H1 (cell line): ENCODE data around the gene HJURP. TPM values are rescaled to one million over a fixed set of nuclear protein-coding genes. Genes with fewer than 3 reads are reported as not detected.
A peak's percentile ranks its signal among the peaks of the same experiment; 100 is the strongest.

Experiments used
- CTCF ChIA-PET: fragments of 300-600 bp; sonication (Branson Sonifier 250); formaldehyde crosslinking; loops from one replicate; lab custom pipeline; 2021; ENCODE audit not compliant: partially characterized antibody; lab: Charles Lee
- POLR2A ChIA-PET: fragments of 300-600 bp; sonication (Branson Sonifier 250); formaldehyde crosslinking; loops from one replicate; lab custom pipeline; 2021; ENCODE audit warnings: inconsistent platforms; ENCODE audit not compliant: partially characterized antibody; lab: Charles Lee
- DNase-seq, 2 experiments: peaks; one replicate each; pipeline versions ENCODE4 v3.0.0 to v3.0.0-alpha.2; 2010 to 2022; ENCODE audit warnings: low spot score in 2 of 2, low read depth in 1 of 2, mixed read lengths in 1 of 2
- FAIRE-seq: peaks from 2 replicates; lab custom pipeline; 2011; peaks lifted over from hg19 to GRCh38; lab: Jason Lieb, UNC
- H2AFZ ChIP-seq: 2 replicates; pipeline ENCODE4 v1.8.1; 2012; ENCODE audit warnings: low read length, inconsistent platforms
- H2AK5ac ChIP-seq: 2 replicates; pipeline ENCODE4 v1.6.1; 2013; ENCODE audit warnings: low read depth, low read length
- H2BK120ac ChIP-seq: replicated peaks from 2 replicates; pipeline ENCODE3; 2013; ENCODE audit warnings: low read depth, low read length, inconsistent platforms
- H2BK12ac ChIP-seq: 2 replicates; pipeline ENCODE4 v1.6.1; 2013; ENCODE audit warnings: low read depth, low read length
- H2BK15ac ChIP-seq: 2 replicates; pipeline ENCODE4 v1.6.1; 2013; ENCODE audit warnings: low read length
- H2BK20ac ChIP-seq: 2 replicates; pipeline ENCODE4 v1.6.1; 2013; ENCODE audit warnings: low read length
- H2BK5ac ChIP-seq: 2 replicates; pipeline ENCODE4 v1.6.1; 2013; ENCODE audit warnings: low read depth, low read length
- H3K14ac ChIP-seq: 2 replicates; pipeline ENCODE4 v1.6.1; 2013; ENCODE audit warnings: inconsistent platforms; ENCODE audit not compliant: insufficient read length
- H3K18ac ChIP-seq: 2 replicates; pipeline ENCODE4 v1.6.1; 2013; ENCODE audit warnings: low read length; ENCODE audit errors: extremely low read depth
- H3K23ac ChIP-seq: 2 replicates; pipeline ENCODE4 v1.6.1; 2013; ENCODE audit warnings: inconsistent platforms; ENCODE audit not compliant: insufficient read length
- H3K23me2 ChIP-seq: 2 replicates; pipeline ENCODE4 v1.6.1; 2013; ENCODE audit warnings: low read depth, low read length
- H3K27ac ChIP-seq: 2 replicates; pipeline ENCODE4 v1.6.1; 2011; ENCODE audit warnings: low read depth, low read length, inconsistent platforms
- H3K27me3 ChIP-seq, 4 experiments: replicated peaks in 1 of 4; 1 replicate in 1 of 4; 2 replicates in 3 of 4; pipeline versions ENCODE4 v1.6.1 to v1.8.1; 2011 to 2013; ENCODE audit warnings: low read length in 3 of 4, mild to moderate bottlenecking in 3 of 4, inconsistent platforms in 2 of 4, mixed read lengths in 2 of 4, moderate library complexity in 1 of 4; ENCODE audit not compliant: control insufficient read depth in 3 of 4, insufficient read depth in 3 of 4; ENCODE audit errors: extremely low read depth in 1 of 4
- H3K36me3 ChIP-seq, 4 experiments: 2 replicates each; pipeline versions ENCODE4 v1.6.1 to v1.8.1; 2011 to 2013; ENCODE audit warnings: mild to moderate bottlenecking in 4 of 4, low read length in 3 of 4, moderate library complexity in 2 of 4, control low read depth in 1 of 4, inconsistent platforms in 1 of 4; ENCODE audit not compliant: insufficient read depth in 4 of 4, control insufficient read depth in 2 of 4
- H3K4ac ChIP-seq: replicated peaks from 2 replicates; pipeline ENCODE3; 2013; ENCODE audit warnings: low read length, low read depth, mixed read lengths, inconsistent platforms; ENCODE audit not compliant: insufficient read length
- H3K4me1 ChIP-seq, 4 experiments: replicated peaks in 1 of 4; 1 replicate in 1 of 4; 2 replicates in 3 of 4; pipeline versions ENCODE4 v1.6.1 to v1.8.1; 2011 to 2013; ENCODE audit warnings: low read length in 3 of 4, inconsistent platforms in 2 of 4, mixed read lengths in 1 of 4; ENCODE audit not compliant: insufficient read depth in 4 of 4, control insufficient read depth in 3 of 4
- H3K4me2 ChIP-seq, 2 experiments: 2 replicates each; pipeline versions ENCODE4 v1.6.1 to v1.8.1; 2011 to 2013; ENCODE audit warnings: low read depth in 2 of 2, low read length in 2 of 2, control low read depth in 1 of 2, inconsistent platforms in 1 of 2, mild to moderate bottlenecking in 1 of 2; ENCODE audit not compliant: insufficient read depth in 1 of 2
- H3K4me3 ChIP-seq, 4 experiments: fragments of 200-600, 300-600 bp in 1 of 4; sonication (generic), shearing (Covaris generic), sonication (Bioruptor Twin) in 1 of 4; 2 replicates each; pipeline versions ENCODE4 v1.5.1 to v1.8.1; 2011 to 2016; ENCODE audit warnings: low read length in 4 of 4, low read depth in 3 of 4, control low read depth in 2 of 4, inconsistent platforms in 2 of 4, mild to moderate bottlenecking in 2 of 4, mixed read lengths in 1 of 4, moderate library complexity in 1 of 4; ENCODE audit not compliant: insufficient read depth in 2 of 4; ENCODE audit errors: extremely low read depth in 1 of 4
- H3K56ac ChIP-seq: replicated peaks from 2 replicates; pipeline ENCODE3; 2013; ENCODE audit warnings: low read depth, mild to moderate bottlenecking, mixed read lengths, low read length, inconsistent platforms; ENCODE audit not compliant: insufficient read length
- H3K79me1 ChIP-seq: 2 replicates; pipeline ENCODE4 v1.6.1; 2013; ENCODE audit warnings: low read depth, low read length, control low read depth
- H3K79me2 ChIP-seq, 2 experiments: 2 replicates each; pipeline versions ENCODE4 v1.6.1 to v1.8.1; 2012 to 2013; ENCODE audit warnings: low read length in 2 of 2, mild to moderate bottlenecking in 2 of 2, inconsistent platforms in 1 of 2; ENCODE audit not compliant: insufficient read depth in 2 of 2, control insufficient read depth in 1 of 2
- H3K9ac ChIP-seq, 4 experiments: replicated peaks in 1 of 4; 1 replicate in 1 of 4; 2 replicates in 3 of 4; pipeline versions ENCODE4 v1.6.1 to v1.8.1; 2011 to 2013; ENCODE audit warnings: low read depth in 3 of 4, low read length in 3 of 4, control low read depth in 2 of 4, mild to moderate bottlenecking in 2 of 4, moderate library complexity in 2 of 4, inconsistent platforms in 1 of 4; ENCODE audit errors: extremely low read depth in 1 of 4
- H3K9me3 ChIP-seq, 2 experiments: 2 replicates each; pipeline versions ENCODE4 v1.6.1 to v1.8.1; 2012 to 2013; ENCODE audit warnings: mild to moderate bottlenecking in 2 of 2, moderate library complexity in 2 of 2, control low read depth in 1 of 2, inconsistent platforms in 1 of 2, low read depth in 1 of 2, low read length in 1 of 2, mixed read lengths in 1 of 2; ENCODE audit not compliant: insufficient read depth in 2 of 2
- H4K20me1 ChIP-seq, 2 experiments: replicated peaks in 1 of 2; 2 replicates each; pipeline versions ENCODE3 to v1.8.1; 2011 to 2013; ENCODE audit warnings: inconsistent platforms in 2 of 2, low read length in 2 of 2, mild to moderate bottlenecking in 1 of 2; ENCODE audit not compliant: insufficient read depth in 2 of 2, control insufficient read depth in 1 of 2
- H4K5ac ChIP-seq: 2 replicates; pipeline ENCODE4 v1.6.1; 2013; ENCODE audit warnings: low read length, low read depth, mixed read lengths, inconsistent platforms; ENCODE audit not compliant: insufficient read length
- H4K8ac ChIP-seq: 2 replicates; pipeline ENCODE4 v1.8.0; 2013; ENCODE audit warnings: mild to moderate bottlenecking, moderate library complexity, low read length, inconsistent platforms; ENCODE audit not compliant: insufficient read depth; ENCODE audit errors: extremely low read depth
- H4K91ac ChIP-seq: replicated peaks from 2 replicates; pipeline ENCODE3; 2013; ENCODE audit warnings: low read length, mixed read lengths, inconsistent platforms; ENCODE audit not compliant: insufficient read length
- CHD1 ChIP-seq: IDR thresholded peaks from 2 replicates; pipeline ENCODE4 v1.6.1; 2012; ENCODE audit warnings: low read depth, low read length, improper control_type of control experiment
- PHF8 ChIP-seq: fragments of 200-600 bp; sonication (generic); conservative IDR thresholded peaks from 2 replicates; pipeline ENCODE4 v1.7.1; 2012; ENCODE audit warnings: low read depth, mild to moderate bottlenecking, inconsistent platforms, low read length, moderate library complexity
- WGBS, 2 experiments: shearing (Covaris generic) in 1 of 2; methylation state at CpG; one replicate each; pipeline versions ENCODE4 v1.1.6 to v1.1.7; 2013 to 2015; ENCODE audit warnings: low lambda C conversion rate in 2 of 2, mixed read lengths in 2 of 2, inconsistent platforms in 1 of 2, low coverage in 1 of 2, missing lambda C conversion rate in 1 of 2; ENCODE audit not compliant: insufficient replicate concordance in 2 of 2, insufficient coverage in 1 of 2, insufficient read length in 1 of 2; ENCODE audit errors: extremely low coverage in 1 of 2, missing lambda C conversion rate in 1 of 2; 5-methylcytosine and 5-hydroxymethylcytosine counted together
- polyA plus RNA-seq, 7 experiments: library from polyadenylated mRNA; depleted of rRNA in 3 of 7; stranded (reverse) in 5 of 7; unstranded in 2 of 7; fragments of >200 nt in 5 of 7; fragments of 200-250 nt in 2 of 7; gene quantifications; 1 replicate in 5 of 7; 2 replicates in 1 of 7; 4 replicates in 1 of 7; pipeline versions ENCODE4 v1.2.1 to v1.2.3, GENCODE V29; 2011 to 2013; ENCODE audit warnings: missing spikeins in 2 of 7, mixed read lengths in 2 of 7
- total RNA-seq: library from RNA; stranded (reverse); fragmentation: NEBNext Ultra II Directional; extraction: Animal tissue kit (Norgen Biotek cat#: 25700); gene quantifications from 2 replicates; pipeline ENCODE4 v1.2.1, GENCODE V29; 2021

HJURP gene
- total and polyA plus RNA-seq, 2 of the 8 experiments (the other 6 are each of a cell fraction or from before 2014, with no cell fraction given) = 49.3 to 60.5 TPM

DNA sequence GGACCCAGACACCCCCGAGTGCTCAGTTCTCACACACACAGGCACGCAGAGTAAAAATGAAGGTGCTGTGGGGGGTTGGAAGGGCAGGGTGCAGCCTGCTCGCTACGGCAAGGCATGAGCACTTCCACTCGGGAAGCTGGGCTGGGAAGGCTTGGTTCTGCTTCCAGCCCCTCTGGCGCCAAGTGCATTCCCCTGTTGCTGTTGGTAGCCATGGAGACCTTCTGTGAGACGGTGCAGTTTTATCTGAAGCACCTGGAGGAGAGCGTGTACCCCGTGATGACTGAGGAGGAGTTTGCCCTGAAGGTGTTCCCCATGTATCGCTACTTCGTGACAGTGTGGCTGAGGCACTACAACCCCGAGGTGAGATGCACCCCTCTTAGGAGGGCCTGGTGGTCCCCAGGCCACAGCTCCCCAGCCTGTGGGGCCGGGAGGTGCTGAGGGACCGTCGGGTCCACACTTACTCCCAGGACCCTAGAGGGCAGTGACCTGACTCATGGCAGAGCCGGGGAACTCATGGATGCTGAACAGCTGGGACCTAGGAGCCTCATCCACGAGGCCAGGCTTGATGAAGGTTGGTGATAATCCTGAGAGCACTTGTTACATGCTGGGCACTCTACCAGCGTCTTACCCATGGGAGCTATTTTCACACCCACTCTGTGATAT is 60.7 kb downstream of the HJURP start:
- Histone ChIP-seq H2BK5ac (no peak overlapping the region), H3K23me2 (no peaks in the 10 kb centered on the region), H2AFZ (no peak overlapping the region), H3K4me3 (no peak overlapping the region), H2BK120ac (no peak overlapping the region), H3K14ac (no peak overlapping the region), H3K56ac (no peak overlapping the region), H4K8ac (peak overlapping the region; percentile 83; the same call in 1 of the 2 replicates), H2BK15ac (no peak overlapping the region), H3K9ac (no peak overlapping the region), H3K36me3 (no peaks in the 10 kb centered on the region), H3K4me2 (no peak overlapping the region), H3K9me3 (peaks cover 0 to 5% of the 10 kb centered on the region in 2 experiments; a peak in 1 of 4 replicates), H3K4ac (no peak overlapping the region), H4K5ac (no peak overlapping the region), H3K23ac (no peak overlapping the region), H4K20me1 (no peaks in the 10 kb centered on the region), H3K27me3 (no peaks in the 10 kb centered on the region), H3K18ac (no peak overlapping the region), H2AK5ac (no peak overlapping the region), H2BK12ac (0 out of 2 replicates have a peak overlapping the region, but pooled peaks have one; percentile 9), H3K79me1 (no peaks in the 10 kb centered on the region), H3K4me1 (no peaks in the 10 kb centered on the region), H3K27ac (no peak overlapping the region), H2BK20ac (no peak overlapping the region), H4K91ac (no peak overlapping the region), H3K79me2 (no peaks in the 10 kb centered on the region)
- DNase-seq (peak in 1 of 2 experiments; percentile 23), FAIRE-seq (no peak)
- TF ChIP-seq CHD1 (no peak), PHF8 (no peak)
- ChIA-PET CTCF (no interaction called here), POLR2A (no interaction called here)
- WGBS, 2 experiments = 90% methylated on average over 15 of the region's 18 CpGs; no CpG with 5 or more reads in 1 of the 2 experiments
